HG02610 (cell line): Measurements from ENCODE around the gene TBX1.

Source experiments
- ATAC-seq: cut with Tn5 transposase; IDR thresholded peaks from one replicate; pipeline ENCODE4 v1.9.1; 2021; ENCODE audit warnings: mild to moderate bottlenecking, moderate library complexity; ENCODE audit not compliant: unreplicated experiment

Gene TBX1

DNA sequence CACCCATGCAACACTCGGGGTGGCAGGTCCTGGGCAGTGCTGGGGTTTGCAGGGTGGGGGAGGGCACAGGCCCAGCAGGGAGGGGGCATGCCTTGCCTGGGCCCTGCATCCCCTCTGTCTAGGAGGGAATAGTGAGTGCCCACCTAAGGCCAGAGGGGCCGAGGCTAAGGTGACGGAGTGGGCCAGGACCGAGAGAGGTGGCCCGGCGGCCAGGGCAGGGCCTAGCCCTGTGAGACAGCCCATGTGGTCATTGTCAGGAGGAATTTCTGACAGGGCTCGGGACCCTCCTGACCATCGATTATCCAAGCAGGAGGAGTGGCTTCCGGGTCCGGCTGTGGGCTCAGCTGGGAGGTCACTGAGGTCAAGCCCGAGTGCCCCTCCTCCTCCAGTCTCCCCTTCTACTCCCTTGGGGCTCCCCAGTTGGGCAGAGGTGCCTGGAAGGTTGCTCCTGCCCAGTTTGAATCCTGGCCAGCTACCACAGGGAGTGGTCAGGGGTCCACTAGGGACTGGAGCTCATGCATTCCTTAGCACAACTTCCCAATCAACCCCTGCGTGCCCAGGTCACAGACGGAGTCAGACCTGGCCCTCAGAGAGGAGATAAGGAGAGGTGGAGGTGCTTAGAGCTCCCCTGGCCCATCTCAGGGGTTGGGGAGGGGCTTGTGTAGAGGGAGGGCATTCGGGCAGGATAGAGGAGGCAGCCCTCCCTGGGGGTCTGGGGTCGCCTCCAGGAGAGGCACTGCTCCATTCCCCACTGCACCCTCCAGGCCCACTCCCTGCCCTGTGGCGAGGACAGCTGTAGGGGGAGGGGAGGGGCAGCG lies 22.5 kb upstream of the TBX1 start:
- no peak for ATAC-seq

DNA sequence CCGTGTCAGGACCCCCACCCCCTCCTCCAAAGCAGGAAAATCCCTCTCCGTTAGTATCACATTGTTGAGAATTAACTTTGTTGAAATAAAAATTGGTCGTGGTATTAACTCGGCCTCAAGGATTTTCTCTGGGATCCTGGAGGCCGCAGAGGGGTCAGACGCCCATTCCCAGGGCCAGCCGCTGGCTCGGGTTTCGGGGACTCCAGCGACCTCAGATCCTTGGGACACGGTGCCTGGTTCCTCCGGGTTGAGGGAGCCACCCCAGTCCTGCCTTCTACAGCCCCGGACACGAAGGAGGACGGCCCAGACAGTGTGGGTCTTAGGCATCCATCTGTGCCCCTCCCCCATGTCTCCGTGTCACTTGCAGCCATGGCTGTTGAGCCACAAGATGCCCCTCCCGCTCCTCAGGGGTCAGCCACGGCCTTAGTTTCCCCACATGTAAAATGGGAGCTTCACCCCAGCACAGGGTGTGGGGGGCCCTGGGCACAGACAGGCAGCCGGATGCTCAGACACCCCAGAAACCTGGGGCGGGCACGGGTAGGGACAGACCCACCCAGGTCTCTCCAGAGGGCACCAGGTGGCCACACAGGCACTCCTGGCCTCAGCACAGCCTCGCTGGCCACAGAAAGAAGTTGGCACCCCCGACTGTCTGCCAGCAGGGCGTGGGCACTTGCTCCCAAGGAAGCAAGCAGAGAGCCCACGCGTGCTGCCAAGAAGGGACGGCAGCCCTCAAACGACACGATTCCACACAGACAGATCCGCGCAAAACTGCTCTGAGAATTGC lies 21.7 kb upstream of the TBX1 start:
- ATAC-seq = no peak

DNA sequence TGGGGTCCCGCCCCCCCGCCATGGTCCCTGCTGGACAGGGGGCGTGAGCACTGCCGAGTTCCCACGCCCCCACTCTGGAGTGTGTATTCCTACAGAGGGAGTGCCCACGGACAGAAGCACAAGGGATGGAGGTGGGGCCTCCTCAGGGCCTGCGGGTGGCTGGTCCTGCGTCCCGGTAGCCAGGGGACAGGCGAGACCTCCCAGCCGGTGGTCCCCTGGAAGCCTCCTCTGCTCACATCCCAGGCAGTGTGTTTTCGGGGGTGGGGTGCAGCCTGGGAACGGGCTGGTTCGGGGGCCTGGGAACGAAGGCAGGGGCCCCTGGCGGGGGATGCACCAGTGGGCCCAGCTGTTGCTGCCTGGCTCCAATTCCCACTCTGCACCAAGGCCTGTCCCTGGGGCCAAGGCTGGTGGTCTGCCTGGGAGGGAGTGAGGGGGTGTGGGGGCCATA lies 21.1 kb upstream of the TBX1 start:
- no peak for ATAC-seq

DNA sequence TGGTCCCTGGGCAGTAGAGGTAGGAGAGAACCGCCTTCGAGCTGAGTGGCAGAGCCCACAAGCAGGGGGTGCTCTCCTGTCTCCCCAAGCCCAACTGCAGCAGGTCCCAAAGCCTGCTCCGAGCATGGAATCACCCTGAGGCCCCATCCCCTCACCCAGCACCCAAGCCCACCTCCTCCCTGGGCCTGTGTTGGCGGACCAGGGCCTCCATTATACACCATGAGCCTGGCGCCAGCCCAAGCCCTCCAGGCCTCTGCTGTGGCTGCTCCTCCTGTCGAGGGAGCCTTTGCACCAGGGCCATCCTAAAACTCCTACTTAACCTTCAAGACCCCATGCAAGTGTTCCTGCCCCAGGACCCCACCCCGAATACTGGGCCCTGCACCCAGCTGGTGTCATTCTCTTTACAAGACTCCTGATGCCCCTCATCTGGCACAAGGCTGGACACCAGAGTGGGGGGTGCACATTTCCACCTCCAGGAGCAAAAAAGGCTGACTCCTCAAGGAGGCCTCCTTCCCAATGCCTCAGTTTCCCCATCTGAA lies 20.6 kb upstream of the TBX1 start:
- no peak for ATAC-seq

DNA sequence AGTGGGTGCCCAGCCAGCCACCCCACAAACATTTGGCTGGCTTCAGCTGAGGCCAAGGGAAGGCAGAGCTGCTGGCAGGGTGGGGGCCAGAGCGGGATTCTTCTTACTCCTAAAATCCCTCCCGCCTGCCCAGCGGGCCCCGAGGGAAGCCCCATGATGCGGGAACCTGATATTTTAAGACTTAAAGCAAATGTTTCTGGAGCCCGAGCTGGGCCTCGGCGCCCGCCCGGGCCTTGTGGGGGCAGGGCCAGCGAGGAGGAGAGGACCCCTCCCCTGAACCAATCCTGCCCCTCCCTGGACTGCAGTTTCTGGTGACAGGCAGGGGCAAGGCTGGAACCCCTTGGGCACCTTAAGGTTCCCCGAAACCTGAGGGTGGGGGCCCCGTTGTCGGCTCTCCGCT lies 20.0 kb upstream of the TBX1 start:
- ATAC-seq = no peak

DNA sequence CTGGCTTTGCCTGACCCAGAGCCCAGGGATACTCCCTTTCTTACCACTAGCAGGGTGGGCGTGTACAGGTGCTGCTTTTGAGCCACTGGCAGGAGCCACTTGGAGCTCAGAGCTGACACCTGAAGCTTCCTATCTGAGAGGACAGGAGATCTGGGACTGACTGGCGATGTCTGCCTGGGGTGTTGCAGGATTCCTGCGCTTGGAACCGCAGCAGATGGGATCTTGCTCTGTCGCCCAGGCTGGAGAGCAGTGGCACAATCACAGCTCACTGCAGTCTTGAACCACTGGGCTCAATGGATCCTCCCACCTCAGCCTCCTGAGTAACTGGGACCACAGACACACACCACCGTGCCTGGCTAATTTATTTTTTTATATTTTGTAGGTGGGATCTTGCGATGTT lies 19.5 kb upstream of the TBX1 start:
- no peak for ATAC-seq

DNA sequence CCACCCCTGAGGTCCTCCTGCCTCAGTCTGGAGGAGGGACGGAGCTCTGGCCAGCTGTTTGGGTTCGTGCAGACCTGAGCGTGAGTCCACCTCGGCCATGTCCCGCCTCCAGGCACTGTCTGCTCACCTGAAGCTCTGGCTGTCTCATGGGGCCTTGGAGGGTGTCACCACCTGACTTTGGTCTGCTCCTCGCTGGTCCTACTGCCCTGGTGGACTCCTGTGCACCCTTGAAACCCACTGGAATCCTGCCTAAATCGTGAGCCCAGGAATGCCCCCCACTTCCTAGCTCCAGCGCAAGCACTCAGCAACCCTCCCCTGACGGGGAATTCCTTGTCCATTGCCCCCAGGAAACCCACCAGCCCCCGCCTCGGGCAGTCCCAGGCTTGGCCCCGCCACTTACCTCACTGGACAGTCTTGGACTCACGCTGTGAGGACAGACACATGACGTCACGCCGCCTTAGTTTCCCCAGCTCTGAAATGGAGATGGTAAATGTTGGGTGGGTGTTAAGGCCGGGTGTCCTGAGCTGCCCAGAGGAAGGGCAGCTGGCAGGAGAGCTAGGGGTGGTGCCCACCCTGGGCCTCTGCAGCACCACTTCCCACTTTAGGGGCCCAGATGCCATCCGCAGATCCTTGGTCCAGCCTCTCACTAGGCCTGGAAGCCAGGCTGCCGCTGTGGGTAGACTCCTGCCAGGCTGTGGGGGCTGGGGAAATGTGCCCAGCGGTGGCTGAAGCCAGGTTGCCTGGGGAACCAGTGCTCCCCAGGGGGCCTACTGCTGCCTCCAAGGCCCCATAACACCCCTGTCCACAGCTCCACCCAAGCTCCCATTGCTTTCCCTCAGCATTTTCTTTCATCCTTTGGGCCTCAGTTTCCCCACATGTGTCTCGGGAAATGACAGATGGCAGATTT lies 18.2 kb upstream of the TBX1 start:
- no peak for ATAC-seq

DNA sequence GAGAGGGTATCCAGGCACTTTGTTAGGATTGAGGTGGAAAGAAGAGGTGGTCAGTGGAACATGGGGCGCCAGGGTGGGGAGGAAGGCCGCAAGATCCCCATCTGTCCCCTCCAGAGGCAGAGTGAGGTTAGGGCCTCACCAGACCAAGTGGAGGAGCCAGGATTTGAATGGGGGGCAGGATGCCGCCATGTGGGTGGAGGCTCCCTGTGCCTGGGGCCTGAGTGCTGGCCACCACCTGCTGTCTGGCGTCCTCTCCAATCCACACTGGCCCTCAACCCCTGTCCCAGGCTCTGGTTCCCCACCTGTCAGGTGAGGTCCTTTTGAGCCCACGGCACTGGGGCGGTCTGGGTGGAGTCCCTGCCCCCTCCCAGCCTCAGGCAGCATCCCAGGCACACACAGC lies 17.5 kb upstream of the TBX1 start:
- ATAC-seq = no peak

DNA sequence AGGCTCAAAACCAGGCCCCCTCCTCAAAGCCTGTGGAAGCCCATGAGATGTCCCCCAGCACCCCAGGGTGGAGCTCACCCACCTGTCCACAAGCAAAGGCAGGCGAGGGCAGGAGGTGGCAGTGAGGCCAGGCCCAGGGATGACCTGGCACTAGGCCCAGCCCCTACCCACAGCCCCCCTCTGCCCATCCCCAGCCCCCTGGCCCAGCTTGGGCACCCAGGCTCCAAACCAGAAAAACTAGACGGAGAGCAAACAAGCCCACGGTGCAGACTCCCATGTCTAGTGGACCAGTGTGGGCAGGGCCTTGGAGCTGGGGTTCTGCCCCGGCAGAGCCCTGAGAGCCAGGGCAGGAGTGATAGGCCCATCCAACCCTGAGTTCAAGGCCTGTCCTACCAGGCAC lies 16.9 kb upstream of the TBX1 start:
- ATAC-seq = no peak

DNA sequence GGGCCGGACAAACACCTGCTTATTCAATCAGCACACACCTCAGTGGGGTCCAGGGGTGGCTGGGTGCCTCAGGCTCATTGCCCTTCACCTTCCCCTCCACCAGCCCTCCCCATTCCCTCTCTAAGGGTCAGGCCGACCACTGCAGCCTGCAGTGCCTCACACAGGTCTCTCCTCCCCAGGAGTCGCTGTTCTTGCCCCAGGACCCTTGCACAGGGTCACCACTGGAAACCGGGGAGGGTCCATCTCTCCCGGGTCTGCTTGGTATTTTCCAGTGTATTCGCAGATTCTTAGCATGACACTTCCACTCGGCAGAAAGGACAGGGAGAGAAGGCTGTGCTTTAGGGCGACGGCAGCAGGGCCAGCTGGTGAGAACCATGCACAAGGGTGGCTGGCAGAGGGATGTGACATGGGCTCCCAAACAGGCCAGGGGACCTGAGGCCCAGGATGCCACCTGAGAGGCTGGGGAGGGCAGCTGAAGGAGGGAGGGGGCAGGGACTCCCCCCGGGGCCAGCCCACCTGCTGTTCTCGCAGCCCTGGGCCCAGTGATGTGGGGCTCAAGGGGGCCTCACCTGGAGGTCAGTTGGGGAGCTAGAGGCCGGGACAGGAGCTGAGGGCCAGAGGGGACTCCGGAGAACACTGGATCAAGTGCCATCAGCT lies 16.1 kb upstream of the TBX1 start:
- ATAC-seq = no peak

DNA sequence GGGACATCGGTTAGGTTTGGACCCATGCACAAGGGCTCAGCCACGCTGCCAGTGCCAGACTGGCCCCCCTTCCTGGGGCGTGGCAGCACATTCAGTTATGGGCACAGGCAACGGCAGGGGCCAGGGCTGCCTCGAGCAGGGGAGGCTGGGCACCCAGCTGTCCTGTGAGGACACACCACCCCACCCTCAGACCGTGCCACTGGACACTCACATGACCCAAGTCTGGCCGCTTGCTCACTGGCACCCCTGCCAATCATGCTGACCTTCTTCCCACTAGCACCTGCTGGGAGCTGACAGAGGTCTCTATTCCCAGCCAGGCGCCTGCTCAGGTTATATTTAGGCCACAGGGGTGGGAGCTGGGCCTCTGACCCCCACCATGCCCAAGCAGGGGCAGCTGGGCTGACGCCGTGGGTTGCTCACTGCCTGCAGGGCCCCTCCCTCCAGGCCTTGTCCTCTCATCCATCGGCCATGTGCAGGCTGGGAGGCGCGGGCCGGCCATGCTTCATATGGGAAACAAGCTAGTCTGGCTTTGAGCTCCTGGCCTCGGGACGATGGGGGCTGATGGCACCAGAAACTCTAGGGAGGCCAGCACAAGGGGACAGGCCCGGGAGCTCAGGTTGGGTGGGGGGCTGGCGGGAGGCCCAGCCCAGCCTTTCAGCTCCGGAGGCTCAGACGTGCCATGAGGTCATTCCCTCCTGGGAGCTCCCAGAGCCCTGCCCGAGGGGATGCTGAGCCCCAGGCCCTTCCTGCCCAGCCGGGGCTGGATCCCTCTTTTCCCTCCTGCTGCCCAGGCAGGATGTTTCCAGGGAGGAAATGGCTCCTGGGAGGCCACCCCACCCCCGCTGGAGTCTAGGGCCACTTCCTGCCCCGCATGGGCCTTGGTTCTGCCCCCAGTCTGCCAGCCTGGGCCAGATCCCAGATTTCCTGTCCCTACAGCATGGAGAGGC lies 15.2 kb upstream of the TBX1 start:
- ATAC-seq = no peak

DNA sequence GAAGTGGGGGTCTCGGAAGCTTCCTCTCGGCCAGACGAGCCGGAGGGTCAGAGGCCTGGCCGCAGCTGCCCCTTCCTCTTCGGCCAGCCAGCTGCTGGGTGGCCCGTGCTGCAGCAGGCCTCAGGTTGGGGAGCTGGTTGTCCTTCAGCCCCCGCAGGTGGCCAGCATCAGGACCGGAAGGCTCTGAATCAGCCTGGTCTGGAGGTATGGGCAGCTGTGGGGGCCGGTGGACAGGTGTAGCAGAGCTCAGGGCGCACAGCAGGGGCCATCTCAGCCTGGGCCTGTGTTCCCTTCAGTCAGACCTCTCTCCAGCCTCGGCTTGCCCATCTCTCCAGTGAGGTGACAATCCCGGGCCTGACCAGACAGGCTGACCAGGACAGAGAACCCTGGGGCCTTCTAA lies 13.9 kb upstream of the TBX1 start:
- ATAC-seq = no peak

DNA sequence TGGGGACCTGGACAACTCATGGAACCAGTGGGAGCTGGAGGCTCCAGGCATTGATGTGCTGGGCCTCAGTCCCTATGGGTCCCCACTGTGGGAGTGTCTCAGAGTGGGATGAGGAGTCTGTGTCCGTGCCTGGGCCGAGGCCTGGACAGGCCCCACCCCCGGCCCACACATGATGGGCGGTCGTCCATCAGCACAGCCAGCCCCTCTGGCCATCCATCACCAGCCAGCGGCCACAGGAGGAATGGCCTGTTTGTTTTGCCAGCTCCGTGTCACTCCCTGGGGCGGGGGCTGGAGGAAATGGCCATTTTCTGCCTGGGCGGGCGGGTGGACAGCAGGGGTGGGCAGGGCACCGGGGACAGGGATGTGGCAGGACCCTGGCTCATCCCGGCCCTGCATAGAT lies 13.0 kb upstream of the TBX1 start:
- no peak for ATAC-seq

DNA sequence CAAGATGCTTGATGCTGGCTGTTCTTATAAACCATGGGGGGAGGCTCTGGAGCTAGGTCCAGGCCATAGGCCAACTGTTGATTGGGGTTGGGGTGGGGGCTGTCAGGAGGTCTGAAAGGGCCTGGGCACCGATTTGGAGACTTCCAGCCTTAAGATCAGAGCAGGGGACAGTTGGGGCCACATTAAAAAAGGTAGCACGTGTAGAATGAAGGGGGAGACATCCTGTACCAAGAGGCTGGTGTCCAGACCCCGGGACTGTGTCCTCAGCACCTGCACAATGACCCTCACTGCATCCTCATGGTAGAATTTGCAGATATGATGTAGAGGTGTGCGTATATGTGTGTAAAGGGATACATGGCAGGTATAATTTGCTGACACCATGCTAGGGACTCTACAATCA lies 12.4 kb upstream of the TBX1 start:
- ATAC-seq = no peak

DNA sequence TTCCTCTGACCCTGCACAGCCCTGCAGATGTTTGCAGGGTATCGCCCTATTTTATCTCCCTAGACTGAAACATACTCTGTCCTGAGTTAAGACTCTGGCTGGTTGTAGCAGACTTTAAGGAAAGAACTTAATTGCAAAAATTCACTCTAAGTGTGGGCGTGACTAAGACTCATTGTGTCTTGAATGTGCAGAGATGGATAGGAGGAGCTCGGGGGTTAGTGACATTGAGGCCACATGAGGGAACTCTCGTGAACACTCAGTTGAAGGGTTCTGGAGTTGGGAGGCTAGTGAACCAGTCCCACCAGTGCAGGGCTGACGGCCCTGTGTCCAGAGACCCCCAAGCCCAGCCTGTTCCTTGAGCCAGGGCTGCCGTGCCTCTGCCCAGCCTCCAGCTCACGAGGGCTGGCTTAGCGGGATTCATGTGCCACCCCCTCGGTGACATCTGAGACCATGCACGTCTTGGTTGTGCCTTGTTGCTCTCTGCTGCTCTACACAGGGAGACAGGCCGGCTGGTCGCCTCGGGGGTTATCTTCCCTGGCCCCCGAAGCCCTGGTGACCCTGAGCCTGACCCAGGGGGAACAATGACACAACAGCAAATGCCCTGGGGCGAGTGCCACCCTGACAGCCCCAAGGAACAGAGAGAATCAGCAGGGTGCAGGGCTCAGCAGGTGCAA lies 11.4 kb upstream of the TBX1 start:
- ATAC-seq = no peak

DNA sequence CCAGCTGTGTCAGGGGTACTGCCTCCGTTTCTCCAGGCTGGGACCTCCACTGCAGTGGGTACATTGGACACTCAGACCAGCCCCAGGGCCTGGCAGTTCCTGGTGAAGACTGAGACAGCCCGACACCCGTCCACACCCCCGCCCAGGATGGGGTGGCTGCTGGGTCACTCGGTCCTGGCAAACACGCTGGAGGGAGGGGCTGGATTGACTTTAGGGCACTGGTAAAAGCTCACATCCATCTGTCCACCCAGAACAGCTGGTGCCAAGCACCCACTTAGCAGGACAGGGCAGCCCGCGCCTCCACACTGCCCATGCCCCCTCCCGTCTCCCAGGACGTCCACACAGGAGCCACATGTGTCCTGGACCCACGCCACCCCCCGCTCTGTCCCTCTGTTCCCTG lies 10.7 kb upstream of the TBX1 start:
- no peak for ATAC-seq

DNA sequence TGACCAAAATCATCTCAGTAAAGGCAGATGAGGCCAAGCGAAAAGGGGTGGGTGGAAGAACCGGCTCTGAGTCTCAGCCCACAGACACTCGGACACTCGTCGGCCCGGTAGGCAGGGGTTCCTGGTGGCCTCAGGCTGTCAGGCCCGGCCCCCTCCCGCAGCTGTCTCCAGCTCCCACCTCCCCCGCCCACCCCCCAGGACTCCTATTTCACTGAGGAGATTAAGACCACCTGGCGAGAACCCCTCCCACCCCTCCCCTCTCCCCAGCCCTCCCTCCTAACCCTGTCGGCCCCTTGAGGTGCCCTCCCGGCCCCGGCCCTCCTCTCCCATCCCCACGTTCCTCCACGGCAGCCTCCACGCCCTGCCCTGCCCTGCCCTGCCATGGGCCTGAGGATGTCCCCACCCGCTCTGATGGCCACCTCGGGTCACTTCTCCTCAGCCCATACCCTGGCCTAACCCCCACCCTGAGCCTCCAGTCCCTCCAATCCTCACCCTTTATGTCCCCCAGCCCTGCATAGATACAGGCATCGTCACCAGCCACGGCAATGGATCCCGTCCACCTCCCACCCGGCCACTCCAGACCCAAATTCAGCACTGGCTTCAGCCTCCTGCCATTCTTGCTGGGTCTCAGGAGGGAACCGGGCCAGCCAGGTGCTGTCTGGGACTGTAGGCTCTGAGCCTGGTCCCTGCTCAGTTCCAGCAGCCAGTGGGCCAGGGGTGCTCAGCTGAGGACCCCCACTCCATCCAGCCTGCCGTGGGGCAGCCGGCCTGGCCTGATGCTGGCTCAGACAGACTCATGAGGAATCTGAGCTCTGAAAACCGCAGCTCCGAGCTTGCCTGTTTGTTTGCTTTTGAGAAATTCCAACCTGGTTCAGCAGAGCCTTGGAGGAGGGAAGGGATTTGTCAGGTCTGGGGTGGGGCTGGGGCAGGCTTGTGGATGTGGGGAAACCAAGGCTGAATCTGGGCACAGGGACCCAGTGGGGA lies 9.8 kb upstream of the TBX1 start:
- ATAC-seq = no peak
